ENCODE measurements around the gene TTC28.
"Not testable (repeated sequence)": the region's sequence is repeated elsewhere in the genome, so short reads cannot be mapped to it uniquely, and the experiment has no call there.

The TTC28 gene

DNA sequence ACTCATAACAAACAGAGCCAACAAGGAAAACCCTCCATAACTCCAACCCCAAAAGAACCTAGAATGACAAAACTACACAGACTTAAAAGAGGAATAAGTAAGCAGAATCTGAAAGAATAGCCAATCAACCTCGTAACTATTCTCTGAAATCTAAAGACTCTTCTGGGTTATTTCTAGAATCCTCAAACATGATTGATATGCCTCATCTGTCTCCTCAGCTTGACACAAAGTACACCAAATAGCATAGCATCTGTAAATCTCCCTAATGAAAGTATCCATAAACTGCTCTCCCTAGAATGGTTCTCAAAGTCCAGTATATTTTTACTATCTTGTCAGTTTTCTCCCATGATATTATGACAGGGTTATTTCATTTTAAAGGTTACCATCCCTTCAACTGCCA, 195.0 kb downstream of the TTC28 start:
- no peak for DNase-seq (ENCODE audit: low read depth)

DNA sequence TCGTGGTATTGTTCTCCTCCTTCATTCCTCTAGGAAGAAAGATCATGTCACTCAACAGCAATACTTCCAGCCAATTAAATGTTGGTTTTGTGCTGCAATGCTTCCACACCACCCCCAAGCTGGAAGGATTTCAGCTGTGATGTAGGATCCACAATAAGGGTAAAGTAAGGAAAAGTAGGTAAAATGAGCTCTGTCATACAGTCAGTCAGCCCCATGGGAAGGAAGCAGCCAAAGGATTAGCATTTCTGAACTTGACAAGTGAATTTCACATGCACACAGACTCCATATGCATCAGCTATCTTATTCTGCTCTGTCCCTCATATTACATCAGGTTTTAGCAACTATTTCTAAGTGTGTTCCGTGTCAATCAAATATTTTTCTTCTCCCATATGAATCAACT, 197.9 kb downstream of the TTC28 start:
- DNase-seq (ENCODE audit: low read depth): no peak

DNA sequence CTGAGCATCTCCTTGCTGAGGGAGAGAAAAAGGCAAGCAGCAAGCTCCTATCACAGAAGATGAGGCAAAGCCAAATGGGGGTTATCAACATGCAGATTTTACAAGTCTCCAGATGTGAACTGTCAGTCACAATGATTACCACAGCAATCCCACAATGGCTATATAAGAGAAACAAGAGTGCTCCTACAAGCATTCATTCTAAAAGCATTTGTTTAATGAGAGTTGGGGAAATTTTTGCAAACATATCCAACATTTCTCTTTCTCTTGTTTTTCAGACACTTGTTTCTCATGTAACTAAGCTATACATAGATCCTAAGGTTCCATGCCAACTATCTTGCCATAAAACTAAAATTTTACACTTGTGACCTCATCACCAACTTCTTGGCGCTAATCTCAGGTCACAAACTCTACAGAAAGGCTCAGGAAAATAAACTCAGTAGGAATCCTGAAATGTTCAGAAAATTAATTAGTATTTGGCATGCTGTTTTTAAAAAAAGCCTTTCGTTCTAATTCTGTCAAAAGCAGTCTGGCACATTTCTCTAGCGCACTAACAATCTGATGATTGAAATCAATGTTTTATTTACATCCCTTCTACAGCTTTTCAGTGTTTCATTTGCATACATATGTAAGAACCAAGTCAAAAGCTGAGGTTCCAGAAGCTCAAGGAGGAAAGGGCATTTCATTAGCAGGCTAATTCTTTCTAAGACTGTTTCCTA, 199.5 kb downstream of the TTC28 start:
- DNase-seq (ENCODE audit: low read depth): no peak

DNA sequence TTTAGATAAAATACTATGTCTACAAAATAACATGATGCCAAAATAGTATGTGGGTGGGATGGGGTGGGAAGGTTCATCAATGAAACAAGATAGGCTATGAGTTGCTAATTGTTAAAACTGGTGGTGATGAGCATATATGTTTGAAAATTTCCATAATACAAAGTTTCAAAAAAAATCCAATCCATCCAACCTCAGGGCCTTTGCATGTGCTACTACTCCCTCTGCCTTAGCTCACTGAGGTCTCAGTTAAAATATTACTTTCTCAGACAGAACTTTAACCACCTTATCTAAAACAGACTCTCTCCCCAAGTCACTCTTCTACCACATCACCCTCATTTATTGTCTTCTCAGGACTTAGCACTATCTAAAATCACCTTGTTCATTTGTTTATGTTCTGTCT, 201.1 kb downstream of the TTC28 start:
- DNase-seq (ENCODE audit: low read depth): no peak

DNA sequence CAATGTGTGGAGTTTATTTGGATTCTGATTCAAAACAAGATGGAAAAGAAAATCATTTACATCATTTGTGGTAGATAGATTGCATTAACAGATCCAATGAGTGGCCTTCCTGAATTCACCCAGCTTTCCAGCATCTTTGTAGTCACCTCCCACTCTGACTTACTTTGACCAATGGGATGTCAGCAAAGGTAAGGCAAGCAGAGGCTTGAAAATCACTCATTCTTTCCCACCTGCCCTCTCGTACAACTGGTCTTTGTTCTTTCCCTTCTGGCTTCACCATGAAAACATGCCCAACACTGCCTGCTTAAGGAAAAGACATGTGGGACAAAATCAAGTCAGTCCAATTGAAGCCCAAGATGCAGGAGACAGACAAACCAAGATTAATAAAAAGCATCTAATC, 202.1 kb downstream of the TTC28 start:
- no peak for DNase-seq (ENCODE audit: low read depth)

DNA sequence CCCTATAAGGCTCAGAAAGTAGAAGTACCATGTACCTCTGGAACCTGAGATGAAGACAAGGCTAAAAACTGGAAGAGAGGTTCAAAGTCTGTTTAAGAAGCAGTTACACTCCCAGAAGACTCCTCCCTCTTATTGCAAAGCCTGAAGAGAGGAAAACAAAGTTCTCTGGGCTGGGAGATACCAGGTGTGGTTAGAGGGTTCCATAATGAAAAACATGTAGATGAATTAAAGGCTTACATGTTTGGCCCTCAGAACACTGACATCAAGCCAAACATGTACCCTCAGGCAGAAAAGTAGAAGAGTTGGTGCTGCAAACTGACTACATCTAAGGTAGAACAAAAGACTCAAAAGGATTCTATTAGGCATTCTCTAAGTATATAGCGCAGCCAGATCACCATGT, 205.3 kb downstream of the TTC28 start:
- no peak for DNase-seq (ENCODE audit: low read depth)

DNA sequence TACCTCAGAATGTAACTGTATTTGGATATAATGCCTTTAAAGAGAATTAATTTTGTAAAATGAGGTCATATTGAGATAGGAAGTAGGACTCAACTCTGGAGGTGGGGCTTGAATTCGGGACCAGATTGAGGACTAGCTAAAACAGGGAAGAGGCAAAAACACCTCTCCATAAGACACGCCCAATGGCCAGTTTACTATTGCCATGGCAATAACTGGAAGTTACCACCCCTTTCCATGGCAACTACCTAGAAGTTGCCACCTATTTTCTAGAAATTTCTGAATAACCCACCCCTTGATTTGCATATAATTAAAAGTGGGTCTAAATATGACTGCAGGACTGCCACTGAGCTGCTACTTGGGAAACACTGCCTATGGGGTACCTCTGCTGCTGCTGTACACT, 206.4 kb downstream of the TTC28 start:
- no peak for DNase-seq (ENCODE audit: low read depth)

DNA sequence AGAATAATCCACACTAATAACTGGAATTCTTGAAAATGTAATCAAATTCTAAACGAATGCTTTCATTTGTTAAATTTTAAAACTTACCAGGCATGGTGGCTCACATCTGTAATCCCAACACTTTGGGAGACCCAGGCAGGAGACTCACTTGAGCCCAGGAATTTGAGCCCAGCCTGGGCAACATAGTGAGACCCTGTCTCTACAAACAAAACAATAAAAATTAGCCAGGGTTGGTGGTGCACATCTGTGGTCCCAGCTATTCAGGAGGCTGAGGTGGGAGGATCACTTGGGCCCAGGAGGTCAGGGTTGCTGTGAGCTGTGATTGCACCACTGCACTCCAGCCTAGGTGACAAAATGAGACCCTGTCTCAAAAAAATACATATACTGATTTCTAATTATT, 212.6 kb downstream of the TTC28 start:
- DNase-seq (ENCODE audit: low read depth): not testable (repeated sequence)

DNA sequence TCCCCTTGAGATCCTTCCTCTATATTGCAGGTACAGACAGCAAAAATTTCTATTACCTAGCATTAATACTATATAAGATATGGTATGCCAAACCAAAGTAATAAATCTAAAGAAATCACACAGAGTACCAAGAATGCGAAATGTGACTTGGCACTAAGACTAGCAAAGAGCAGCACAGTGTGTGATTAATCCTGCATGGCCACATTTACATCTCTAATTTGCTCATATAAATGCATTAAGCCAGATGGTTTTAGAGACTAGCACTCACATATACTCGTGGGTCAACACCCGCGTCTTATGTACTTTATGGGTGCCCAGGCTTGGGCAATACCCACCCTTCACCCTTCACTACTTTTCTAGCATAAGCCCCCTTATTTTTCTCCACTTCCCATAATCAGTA, 213.2 kb downstream of the TTC28 start:
- DNase-seq (ENCODE audit: low read depth): no peak

DNA sequence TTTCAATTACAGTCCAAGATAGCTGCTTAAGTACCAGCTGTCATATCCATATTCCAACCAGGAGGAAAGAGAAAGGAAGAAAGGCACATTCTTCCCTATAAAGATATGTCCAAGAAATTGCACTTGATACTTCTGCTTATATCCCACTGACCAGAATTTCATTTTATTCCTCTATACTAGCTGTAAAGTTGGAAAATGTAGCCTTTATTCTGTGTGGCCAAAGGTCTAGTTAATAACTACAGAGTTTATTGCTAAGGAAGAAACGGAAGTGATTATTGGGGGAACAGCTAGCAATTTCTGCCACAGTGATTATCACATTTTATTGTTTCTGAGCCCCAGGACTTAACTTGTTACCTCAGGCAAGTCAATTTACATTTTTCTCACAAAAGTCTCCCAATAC, 213.8 kb downstream of the TTC28 start:
- DNase-seq (ENCODE audit: low read depth): no peak

DNA sequence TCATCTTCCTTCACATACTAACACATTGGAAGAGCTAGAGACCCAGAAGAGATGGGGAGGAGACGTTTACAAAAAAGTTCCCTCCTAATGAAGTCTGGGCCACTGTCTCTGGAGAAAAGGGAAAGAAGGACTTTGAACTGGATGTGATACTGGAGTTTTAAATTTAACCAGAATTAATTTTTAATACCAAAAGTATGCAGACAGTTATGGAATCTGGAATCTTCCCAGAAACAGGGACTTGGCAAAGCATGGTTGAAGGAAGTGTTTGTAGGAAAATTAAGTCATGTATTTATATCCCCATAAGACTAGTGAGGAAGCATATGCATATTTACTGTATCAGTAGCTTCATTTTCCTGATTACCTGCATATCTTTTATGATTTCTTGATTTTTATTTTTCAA, 215.5 kb downstream of the TTC28 start:
- no peak for DNase-seq (ENCODE audit: low read depth)

DNA sequence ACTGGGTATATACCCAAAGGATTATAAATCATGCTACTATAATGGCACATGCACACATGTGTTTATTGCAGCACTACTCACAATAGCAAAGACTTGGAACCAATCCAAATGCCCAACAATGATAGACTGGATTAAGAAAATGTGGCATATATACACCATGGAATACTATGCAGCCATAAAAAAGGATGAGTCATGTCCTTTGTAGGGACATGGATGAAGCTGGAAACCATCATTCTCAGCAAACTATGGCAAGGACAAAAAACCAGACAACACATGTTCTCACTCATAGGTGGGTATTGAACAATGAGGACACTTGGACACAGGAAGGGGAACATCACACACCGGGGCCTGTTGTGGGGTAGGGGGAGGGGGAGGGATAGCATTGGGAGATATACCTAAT, 216.2 kb downstream of the TTC28 start:
- DNase-seq (ENCODE audit: low read depth): not testable (repeated sequence)

DNA sequence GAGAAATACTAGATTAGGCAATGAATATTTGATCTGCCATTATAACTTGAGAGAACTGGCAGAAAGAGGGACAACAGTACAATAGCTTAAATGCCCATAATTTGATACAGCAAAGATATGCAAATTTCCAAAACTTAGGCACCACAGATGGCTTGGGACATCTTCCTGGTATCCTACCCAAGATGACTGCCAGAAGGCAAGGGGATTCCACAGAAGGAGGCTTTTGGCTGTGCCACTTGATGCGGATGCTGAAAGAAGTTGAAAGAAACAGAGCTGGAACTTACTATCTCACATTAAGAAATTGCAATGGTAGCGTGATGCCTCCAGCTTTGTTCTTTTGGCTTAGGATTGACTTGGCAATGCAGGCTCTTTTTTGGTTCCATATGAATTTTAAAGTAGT, 216.7 kb downstream of the TTC28 start:
- DNase-seq (ENCODE audit: low read depth): no peak

DNA sequence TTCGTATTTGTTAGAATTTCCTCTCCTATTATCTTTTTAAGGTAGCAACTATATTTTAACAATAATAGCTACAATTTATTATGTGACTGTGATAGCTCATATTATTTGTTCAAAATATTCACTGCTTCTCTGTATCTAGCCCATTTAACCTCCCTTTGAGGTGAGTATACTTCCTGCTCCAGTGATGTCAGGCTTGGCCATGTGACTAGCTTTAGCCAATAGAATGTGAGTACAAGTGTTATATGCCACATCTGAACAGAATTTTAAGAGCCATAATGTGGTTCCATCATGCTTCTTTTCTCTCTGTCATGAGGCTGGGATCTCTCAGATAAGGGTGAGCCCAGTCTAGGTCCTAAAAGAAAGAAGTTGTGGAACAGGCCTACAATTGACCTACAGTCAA, 217.6 kb downstream of the TTC28 start:
- DNase-seq (ENCODE audit: low read depth): no peak

DNA sequence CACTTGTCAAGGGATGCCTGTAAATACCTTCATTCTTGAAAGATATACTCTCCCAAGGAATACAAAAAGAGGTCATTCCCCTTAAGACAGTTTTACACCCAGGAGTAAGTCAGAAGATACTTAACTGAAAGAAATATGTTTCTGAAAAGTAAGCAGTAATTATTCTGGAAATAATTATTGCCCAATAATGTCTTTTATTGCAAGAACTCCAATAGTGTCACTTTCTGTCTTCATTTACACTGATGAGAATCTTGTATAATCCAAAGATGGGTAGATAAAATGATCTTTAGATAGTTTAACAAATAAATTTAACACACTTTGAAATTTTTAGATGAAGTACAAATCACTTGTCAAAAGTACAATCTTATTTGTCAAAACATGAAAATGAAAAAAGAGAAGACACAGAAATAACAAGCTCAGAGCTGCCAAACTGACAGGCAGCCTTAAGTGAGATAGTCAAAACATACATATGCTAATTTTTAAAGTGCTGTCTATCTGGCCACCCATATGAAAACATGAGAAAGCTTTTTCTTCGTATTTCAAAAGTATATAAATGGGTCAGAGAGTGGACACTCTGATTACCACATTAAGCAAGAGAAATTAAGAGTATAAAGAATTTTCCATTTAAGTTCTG, 225.1 kb downstream of the TTC28 start:
- DNase-seq (ENCODE audit: low read depth): no peak

DNA sequence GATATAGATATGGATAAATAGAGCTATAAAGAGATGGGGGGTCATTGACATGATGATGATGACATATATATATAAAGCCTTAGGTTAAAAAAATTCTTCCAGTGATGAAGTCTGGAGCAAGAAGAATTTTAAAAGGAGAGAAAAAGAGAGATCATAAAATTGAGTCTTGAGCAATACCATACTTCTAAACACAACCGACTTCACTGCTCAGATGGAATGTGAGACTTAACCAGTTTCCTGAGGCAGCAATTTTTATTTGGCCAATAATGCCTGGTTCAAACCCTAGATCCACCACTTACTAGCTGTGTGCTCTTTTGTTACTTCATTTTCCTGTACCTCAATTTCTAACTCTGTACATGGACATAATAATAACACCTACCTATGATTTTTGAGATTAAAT, 229.5 kb downstream of the TTC28 start:
- no peak for DNase-seq (ENCODE audit: low read depth)

DNA sequence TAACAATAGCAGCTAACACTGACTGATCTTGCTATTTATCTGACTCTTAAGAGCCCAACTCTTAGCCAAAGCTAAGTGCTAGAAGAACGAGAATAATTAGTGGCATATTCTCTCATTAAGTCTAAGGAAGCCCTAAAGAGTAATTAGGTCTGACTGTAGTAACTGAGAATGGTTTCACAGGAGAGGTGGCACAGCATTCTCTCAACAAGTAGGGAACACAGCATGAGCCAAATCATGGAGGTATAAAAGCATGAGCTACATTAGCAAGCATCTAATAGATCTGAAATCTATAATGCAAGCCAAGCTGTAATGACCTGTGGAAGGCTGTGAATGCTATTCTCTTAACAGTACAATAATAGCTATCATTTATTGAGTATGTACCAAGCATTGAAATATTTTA, 230.6 kb downstream of the TTC28 start:
- DNase-seq (ENCODE audit: low read depth): no peak

DNA sequence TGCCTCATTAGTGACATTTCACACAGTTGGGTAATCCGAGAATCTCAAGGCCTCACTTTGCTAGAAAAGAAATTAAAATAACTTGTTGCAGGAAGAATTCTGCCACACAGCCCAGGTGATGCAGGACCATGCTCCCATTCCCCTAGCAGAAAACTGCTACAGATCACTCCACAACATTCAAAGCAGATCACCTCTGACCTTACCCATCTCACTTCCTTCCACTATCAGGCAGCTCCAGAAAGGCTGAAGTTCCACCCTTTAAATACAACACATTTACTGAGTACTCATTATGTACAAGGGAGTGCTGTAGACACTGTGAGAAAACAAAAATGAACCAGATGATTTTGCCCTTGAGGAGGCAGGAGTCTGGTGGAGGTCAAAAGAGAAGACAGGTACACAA, 231.0 kb downstream of the TTC28 start:
- no peak for DNase-seq (ENCODE audit: low read depth)

DNA sequence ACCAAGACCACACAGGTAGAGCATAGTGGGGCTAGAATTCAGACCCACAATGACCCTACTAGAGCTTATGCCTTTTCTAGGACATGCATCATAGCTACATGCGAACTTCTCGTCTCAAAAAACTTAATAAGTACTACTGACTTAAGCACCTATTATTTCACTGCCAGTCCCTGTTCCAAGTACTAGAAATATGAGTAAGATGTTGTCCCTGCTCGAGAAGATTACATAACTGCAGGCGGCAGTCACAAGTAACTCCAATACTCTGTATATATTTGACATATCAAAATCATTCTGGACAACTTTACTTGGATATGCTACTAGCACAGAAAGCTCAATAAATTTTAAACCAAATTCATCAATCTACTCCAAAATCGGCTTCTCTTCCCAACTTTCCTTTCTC, 235.0 kb downstream of the TTC28 start:
- DNase-seq (ENCODE audit: low read depth): no peak

DNA sequence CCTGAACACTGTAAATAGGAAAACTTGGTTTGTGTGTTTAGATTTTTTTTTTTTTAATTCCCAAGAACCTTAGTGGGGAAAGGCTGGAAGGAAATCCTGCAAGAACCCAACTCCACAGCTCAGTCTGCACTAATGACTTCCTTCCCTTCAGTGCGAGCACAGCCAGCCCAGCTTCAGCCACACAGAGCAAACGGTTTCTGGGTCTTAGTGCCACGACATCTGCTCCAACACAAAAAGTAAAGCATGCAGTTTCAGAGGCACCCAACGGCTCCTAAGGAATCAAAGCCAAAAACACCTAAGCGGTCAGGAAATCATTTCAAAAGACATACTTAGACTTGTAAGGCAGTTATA, 236.1 kb downstream of the TTC28 start:
- DNase-seq (ENCODE audit: low read depth): no peak

DNA sequence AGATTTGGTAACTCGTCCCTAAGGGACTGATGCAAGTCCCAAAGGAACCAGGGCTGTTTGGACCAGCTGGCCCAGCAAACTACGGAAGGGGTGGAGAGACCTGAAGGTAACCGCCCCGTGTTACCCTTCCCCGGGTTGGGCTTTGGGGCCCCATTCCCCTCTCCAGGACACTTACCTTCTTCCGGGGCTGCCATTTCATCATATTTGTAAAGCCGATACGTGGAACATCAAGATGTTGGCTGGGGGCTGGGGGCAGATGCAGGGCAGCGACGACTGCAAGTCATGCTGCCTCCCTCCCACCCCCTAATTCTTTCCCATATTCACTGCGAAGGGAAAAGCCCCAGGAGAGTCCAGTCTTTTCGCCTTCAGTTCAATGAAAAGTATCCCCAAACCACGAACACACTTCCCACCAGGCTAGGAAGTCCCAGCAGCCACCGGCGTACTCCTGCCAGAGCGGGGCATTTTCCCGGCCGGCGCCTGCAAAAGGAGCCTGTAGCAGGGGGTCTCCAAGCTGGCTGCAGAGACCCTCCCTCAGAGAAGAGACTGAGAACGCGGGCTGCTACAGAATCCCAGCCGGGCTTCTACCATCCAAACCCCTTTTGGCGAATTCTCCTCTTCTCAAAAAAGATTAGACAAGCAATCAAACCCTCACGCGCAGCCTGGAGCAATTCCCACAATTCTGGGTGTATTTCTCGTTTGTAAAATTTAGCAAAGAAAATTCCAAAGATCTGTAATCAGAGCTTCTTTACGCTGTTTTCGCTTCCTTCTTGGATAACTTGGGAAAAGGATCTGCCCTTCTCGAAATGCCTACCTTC, 236.7 kb downstream of the TTC28 start:
- DNase-seq (ENCODE audit: low read depth): no peak

DNA sequence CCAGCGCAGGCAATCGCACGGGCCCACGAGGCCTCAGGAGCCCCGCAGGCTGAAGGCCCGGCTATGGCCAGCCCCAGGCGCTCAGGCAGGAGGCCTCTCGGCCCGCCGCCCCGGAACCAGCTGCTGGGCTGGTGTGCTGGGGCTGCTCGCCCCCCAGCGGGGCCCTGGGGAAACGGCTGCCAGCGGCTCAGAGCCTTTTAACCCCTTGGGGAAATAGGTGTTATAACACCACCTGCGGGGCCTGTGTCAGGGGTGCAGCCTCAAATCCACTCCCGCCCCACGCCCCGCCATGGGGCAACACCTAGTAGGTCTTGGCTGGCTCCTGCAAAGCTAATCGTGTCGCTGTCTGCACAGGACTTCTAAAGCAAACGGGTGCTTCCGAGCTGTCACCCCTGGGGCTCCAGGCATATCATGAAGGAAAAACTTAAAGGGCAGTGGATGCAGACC, 237.4 kb downstream of the TTC28 start:
- peak; percentile 33 for DNase-seq (ENCODE audit: low read depth)

DNA sequence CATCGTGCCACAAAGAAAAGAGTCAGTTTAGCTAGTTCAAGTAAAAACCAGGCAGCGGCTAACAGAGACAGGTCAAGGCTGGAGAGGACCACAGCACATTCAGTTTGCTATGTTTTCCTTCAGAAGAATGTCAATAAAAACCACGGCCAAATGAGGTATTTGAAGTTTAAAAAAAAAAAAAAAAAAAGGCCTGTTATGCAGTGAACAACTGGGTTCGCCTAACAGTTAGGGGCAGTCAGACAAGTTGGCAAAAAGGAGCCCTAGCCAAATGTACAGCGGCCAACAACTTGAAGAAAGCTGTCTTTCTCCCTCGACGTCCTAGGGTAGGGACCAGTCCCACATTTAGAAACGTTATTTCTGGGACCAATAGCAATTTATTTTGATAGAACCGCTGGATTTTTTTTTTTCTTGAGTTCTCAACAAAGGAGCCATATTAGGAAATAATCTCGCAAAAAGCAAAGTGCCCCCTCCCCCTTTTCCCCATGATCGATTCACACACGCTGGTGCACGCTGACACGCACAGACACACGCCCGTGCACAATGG, 237.8 kb downstream of the TTC28 start:
- no peak for DNase-seq (ENCODE audit: low read depth)

Measured in stimulated activated CD8-positive, alpha-beta memory T cell treated with anti-CD3 and anti-CD28 coated beads, Interleukin-12 subunit alpha, Interleukin-12 subunit beta, amount 100 ng/mL, for 1 hour (primary cell).